Natural killer cell (primary cell): ENCODE data around the gene LIN28B. TPM values are rescaled to one million over a fixed set of nuclear protein-coding genes. Genes with fewer than 3 reads are reported as not detected.

Source experiments
- ATAC-seq, 3 donors: fragments of 150-1000 bp in 2 of 3; fragments of 200-7000 bp in 1 of 3; cut with Tn5 transposase; 1 replicate in 1 of 3; 2 replicates in 2 of 3; pipeline ENCODE4 v1.10.0; 2021; ENCODE audit warnings: mild to moderate bottlenecking in 2 of 3, moderate library complexity in 2 of 3
- DNase-seq, 2 donors: peaks; one replicate each; pipeline versions ENCODE4 v3.0.0 to v3.0.0-alpha.2; 2013 to 2021; ENCODE audit warnings: mixed read lengths in 1 of 2
- H3K27ac ChIP-seq: one replicate; pipeline ENCODE4 v1.5.1; 2013; ENCODE audit warnings: mild to moderate bottlenecking, low read length
- H3K27me3 ChIP-seq: one replicate; pipeline ENCODE4 v1.6.1; 2013; ENCODE audit warnings: low read length; ENCODE audit not compliant: control insufficient read depth, insufficient read depth
- H3K36me3 ChIP-seq: one replicate; pipeline ENCODE4 v1.6.1; 2013; ENCODE audit warnings: low read length; ENCODE audit not compliant: control insufficient read depth, insufficient read depth
- H3K4me1 ChIP-seq: one replicate; pipeline ENCODE4 v1.6.1; 2013; ENCODE audit warnings: low read length; ENCODE audit not compliant: control insufficient read depth, insufficient read depth
- H3K4me3 ChIP-seq: one replicate; pipeline ENCODE4 v1.5.1; 2013; ENCODE audit warnings: low read length
- H3K9me3 ChIP-seq: one replicate; pipeline ENCODE4 v1.6.1; 2013; ENCODE audit warnings: low read length; ENCODE audit not compliant: control insufficient read depth, insufficient read depth
- H3K27ac Mint-ChIP-seq, 2 donors: one replicate each; pipeline ENCODE4 v1.8.0; 2022; ENCODE audit warnings: mild to moderate bottlenecking in 2 of 2, mixed read lengths in 2 of 2, moderate library complexity in 1 of 2
- H3K27me3 Mint-ChIP-seq, 2 donors: one replicate each; pipeline ENCODE4 v1.8.0; 2022; ENCODE audit warnings: low read depth in 2 of 2, mixed read lengths in 2 of 2
- H3K36me3 Mint-ChIP-seq: one replicate; pipeline ENCODE4 v1.8.0; 2022; ENCODE audit warnings: mixed read lengths
- H3K4me1 Mint-ChIP-seq, 2 donors: one replicate each; pipeline ENCODE4 v1.8.0; 2022; ENCODE audit warnings: mixed read lengths in 2 of 2
- H3K4me3 Mint-ChIP-seq: one replicate; pipeline ENCODE4 v1.8.0; 2022; ENCODE audit warnings: mild to moderate bottlenecking, moderate library complexity, mixed read lengths
- H3K9me3 Mint-ChIP-seq, 2 donors: one replicate each; pipeline ENCODE4 v1.8.0; 2022; ENCODE audit warnings: mixed read lengths in 2 of 2
- CTCF ChIP-seq: fragments of 200-600 bp; IDR thresholded peaks from one replicate; pipeline ENCODE4 v1.8.0; 2022; ENCODE audit warnings: antibody characterized with exemption
- WGBS: methylation state at CpG from one replicate; pipeline ENCODE4 v1.1.7; 2013; ENCODE audit warnings: missing lambda C conversion rate; ENCODE audit not compliant: insufficient coverage; 5-methylcytosine and 5-hydroxymethylcytosine counted together
- intact Hi-C: fragments of 100-400 bp; cut with micrococcal nuclease; formaldehyde crosslinking; loops from one replicate; pipeline ENCODE4 v1.14.2; 2022
- total RNA-seq, 4 donors: library from RNA; stranded (reverse); fragments of 120-200 nt in 1 of 4; gene quantifications; one replicate each; pipeline versions ENCODE4 v1.2.3 to v1.2.4, GENCODE V29; 2013 to 2022

The LIN28B gene
- total RNA-seq, 3 donors from 2014 or later (not counting 1 experiment from before 2014, with no cell fraction given): not detected

GRCh38 chr6:105102186-105102585 is 145.3 kb downstream of the LIN28B start:
- H3K9me3 Mint-ChIP-seq: no peaks in the 10 kb centered on the region
- H3K36me3 Mint-ChIP-seq: no peaks in the 10 kb centered on the region
- Histone ChIP-seq H3K9me3 (no peaks in the 10 kb centered on the region), H3K27me3 (no peaks in the 10 kb centered on the region), H3K27ac (no peak overlapping the region), H3K4me3 (no peak overlapping the region), H3K4me1 (no peaks in the 10 kb centered on the region), H3K36me3 (no peaks in the 10 kb centered on the region)
- no peak for DNase-seq
- no peak for TF ChIP-seq CTCF
- H3K4me1 Mint-ChIP-seq: no peaks in the 10 kb centered on the region
- intact Hi-C loops: no loop called here
- H3K27ac Mint-ChIP-seq: no peak overlapping the region
- H3K27me3 Mint-ChIP-seq: peaks cover 6 to 7% of the 10 kb centered on the region in 2 donors
- no peak overlapping the region for H3K4me3 Mint-ChIP-seq
- ATAC-seq: no peak
- 94% methylated on average over 5 of the region's 5 CpGs for WGBS

GRCh38 chr6:105105094-105105493 is 148.2 kb downstream of the LIN28B start:
- Histone ChIP-seq H3K9me3 (no peaks in the 10 kb centered on the region), H3K27me3 (no peaks in the 10 kb centered on the region), H3K4me1 (no peaks in the 10 kb centered on the region), H3K4me3 (no peak overlapping the region), H3K27ac (no peak overlapping the region), H3K36me3 (no peaks in the 10 kb centered on the region)
- intact Hi-C loops: no loop called here
- DNase-seq: no peak
- Mint-ChIP-seq H3K27ac (no peak overlapping the region), H3K9me3 (no peaks in the 10 kb centered on the region), H3K4me3 (no peak overlapping the region), H3K4me1 (no peaks in the 10 kb centered on the region), H3K36me3 (no peaks in the 10 kb centered on the region), H3K27me3 (peaks cover 14 to 22% of the 10 kb centered on the region in 2 donors)
- no peak for TF ChIP-seq CTCF
- no peak for ATAC-seq
- WGBS: 89% methylated on average over 3 of the region's 3 CpGs

- Mint-ChIP-seq H3K27me3 (peaks cover 19 to 27% of the 10 kb centered on the region in 2 donors), H3K4me1 (no peaks in the 10 kb centered on the region), H3K9me3 (no peaks in the 10 kb centered on the region), H3K4me3 (no peak overlapping the region), H3K36me3 (no peaks in the 10 kb centered on the region), H3K27ac (no peak overlapping the region)
- Histone ChIP-seq H3K9me3 (no peaks in the 10 kb centered on the region), H3K27me3 (no peaks in the 10 kb centered on the region), H3K4me3 (no peak overlapping the region), H3K27ac (no peak overlapping the region), H3K36me3 (no peaks in the 10 kb centered on the region), H3K4me1 (no peaks in the 10 kb centered on the region)
- ATAC-seq: no peak
- DNase-seq: no peak
- intact Hi-C loops: no loop called here
- TF ChIP-seq CTCF: no peak
- 93% methylated on average over 8 of the region's 8 CpGs for WGBS
These were observed 149.4 kb downstream of the LIN28B start for GRCh38 chr6:105106260-105106659.

- TF ChIP-seq CTCF: no peak
- Histone ChIP-seq H3K9me3 (no peaks in the 10 kb centered on the region), H3K4me1 (no peaks in the 10 kb centered on the region), H3K4me3 (no peak overlapping the region), H3K27ac (no peak overlapping the region), H3K36me3 (no peaks in the 10 kb centered on the region), H3K27me3 (no peaks in the 10 kb centered on the region)
- ATAC-seq: no peak
- intact Hi-C loops: no loop called here
- Mint-ChIP-seq H3K4me3 (no peak overlapping the region), H3K27ac (no peak overlapping the region), H3K4me1 (no peaks in the 10 kb centered on the region), H3K27me3 (peaks cover 23 to 33% of the 10 kb centered on the region in 2 donors), H3K9me3 (no peaks in the 10 kb centered on the region), H3K36me3 (no peaks in the 10 kb centered on the region)
- WGBS: no CpG with 5 or more reads among the region's 1 CpG
- no peak for DNase-seq
These were observed 150.3 kb downstream of the LIN28B start for GRCh38 chr6:105107207-105107606.
